ENCODE data around the gene MON2. TPM values are rescaled to one million over a fixed set of nuclear protein-coding genes. Genes with fewer than 3 reads are reported as not detected.

MON2 gene
- total and polyA plus RNA-seq, 2 of the 8 experiments (the other 6 are each of a cell fraction or from before 2014, with no cell fraction given): 3.8 to 21.8 TPM

GRCh38 chr12:62603811-62604098 lies 137.1 kb downstream of the MON2 start:
- H2BK5ac ChIP-seq (ENCODE audit: low read depth, low read length): peak overlapping the region; percentile 96
- H3K23me2 ChIP-seq (ENCODE audit: low read depth, low read length): no peaks in the 10 kb centered on the region
- FAIRE-seq (no peak), DNase-seq (ENCODE audit: low read depth in 1 of 2, low spot score in 2 of 2) (no peak)
- H3K79me2 ChIP-seq (ENCODE audit: control insufficient read depth in 1 of 2, insufficient read depth in 2 of 2, low read length in 2 of 2): peaks cover 0 to 47% of the 10 kb centered on the region in 2 experiments; a peak in 3 of 4 replicates
- H4K91ac ChIP-seq (replicated peaks; ENCODE audit: insufficient read length, low read length): peak overlapping the region; percentile 94
- peak overlapping the region; percentile 95 for H3K18ac ChIP-seq (ENCODE audit: extremely low read depth, low read length)
- no peaks in the 10 kb centered on the region for H3K27me3 ChIP-seq (replicated peaks in 1 of 4; ENCODE audit: control insufficient read depth in 3 of 4, extremely low read depth in 1 of 4, insufficient read depth in 3 of 4, low read length in 3 of 4)
- peak overlapping the region; percentile 97 for H3K56ac ChIP-seq (replicated peaks; ENCODE audit: insufficient read length, low read depth, low read length)
- peak overlapping the region; percentile 99; the same call in 1 of the 2 replicates for H3K27ac ChIP-seq (ENCODE audit: low read depth, low read length)
- no peaks in the 10 kb centered on the region for H3K36me3 ChIP-seq (ENCODE audit: control insufficient read depth in 2 of 4, insufficient read depth in 4 of 4, low read length in 3 of 4)
- H4K20me1 ChIP-seq (replicated peaks in 1 of 2; ENCODE audit: control insufficient read depth in 1 of 2, insufficient read depth in 2 of 2, low read length in 2 of 2): peaks cover 4 to 6% of the 10 kb centered on the region in 2 experiments
- H3K4me3 ChIP-seq (ENCODE audit: extremely low read depth in 1 of 4, insufficient read depth in 2 of 4, low read depth in 3 of 4, low read length in 4 of 4): peak overlapping the region; percentile 72 to 79 (median 73)
- H2BK20ac ChIP-seq (ENCODE audit: low read length): no peak overlapping the region
- H3K9ac ChIP-seq (replicated peaks in 1 of 4; ENCODE audit: extremely low read depth in 1 of 4, low read depth in 3 of 4, low read length in 3 of 4): peak overlapping the region; percentile 90 to 97 (median 94)
- H2AFZ ChIP-seq (ENCODE audit: low read length): no peak overlapping the region; the same call in 1 of the 2 replicates
- no peak overlapping the region for H2BK12ac ChIP-seq (ENCODE audit: low read depth, low read length)
- peak overlapping the region; percentile 66 to 80 for H3K4me2 ChIP-seq (ENCODE audit: insufficient read depth in 1 of 2, low read depth in 2 of 2, low read length in 2 of 2)
- ChIA-PET CTCF (ENCODE audit: partially characterized antibody) (interaction anchor here (1.1 to 2.9 kb wide), 10 partner anchors 22 to 209 kb away, joined by 3 to 17 read pairs (median 4); partner anchors contain the start of gene MON2), POLR2A (ENCODE audit: partially characterized antibody) (interaction anchor here (0.6 to 3.5 kb wide), 20 partner anchors 12 to 215 kb away, joined by 3 to 27 read pairs (median 5); no protein-coding TSS in a partner anchor)
- H4K8ac ChIP-seq (ENCODE audit: extremely low read depth, insufficient read depth, low read length): peak overlapping the region; percentile 100; the same call in 1 of the 2 replicates
- no peak overlapping the region for H2BK120ac ChIP-seq (replicated peaks; ENCODE audit: low read depth, low read length)
- WGBS, 2 experiments (ENCODE audit: extremely low coverage in 1 of 2, insufficient coverage in 1 of 2, insufficient read length in 1 of 2, insufficient replicate concordance in 2 of 2, low coverage in 1 of 2, low lambda C conversion rate in 2 of 2, missing lambda C conversion rate in 1 of 2): 1% methylated on average over 14 of the region's 14 CpGs; no CpG with 5 or more reads in 1 of the 2 experiments
- H3K9me3 ChIP-seq (ENCODE audit: insufficient read depth in 2 of 2, low read depth in 1 of 2, low read length in 1 of 2): no peaks in the 10 kb centered on the region
- H3K4ac ChIP-seq (replicated peaks; ENCODE audit: insufficient read length, low read depth, low read length): no peak overlapping the region
- no peak overlapping the region for H3K14ac ChIP-seq (ENCODE audit: insufficient read length)
- no peak overlapping the region for H3K23ac ChIP-seq (ENCODE audit: insufficient read length)
- peak overlapping the region; percentile 93 for H4K5ac ChIP-seq (ENCODE audit: insufficient read length, low read depth, low read length)
- H3K79me1 ChIP-seq (ENCODE audit: low read depth, low read length): no peaks in the 10 kb centered on the region
- no peak overlapping the region for H2AK5ac ChIP-seq (ENCODE audit: low read depth, low read length)
- no peak overlapping the region for H2BK15ac ChIP-seq (ENCODE audit: low read length)
- H3K4me1 ChIP-seq (replicated peaks in 1 of 4; ENCODE audit: control insufficient read depth in 3 of 4, insufficient read depth in 4 of 4, low read length in 3 of 4): peaks cover 0 to 6% (median 4%) of the 10 kb centered on the region in 4 experiments; a peak in 5 of 7 replicates
- TF ChIP-seq MAFK (IDR thresholded peaks at IDR 0.05; ENCODE audit: low read depth, low read length) (no peak), SIN3A (conservative IDR thresholded peaks at IDR 0.05 in 1 of 2, IDR thresholded peaks at IDR 0.05 in 1 of 2; ENCODE audit: low read depth in 1 of 2, low read length in 2 of 2) (0 out of 4 replicates have a peak, but pooled peaks of 1 of the 2 experiments have one; percentile 8), MAX (IDR thresholded peaks at IDR 0.05) (no peak), ATF3 (IDR thresholded peaks at IDR 0.05; ENCODE audit: insufficient read depth, low read depth, low read length) (no peak), EZH2 (IDR thresholded peaks at IDR 0.05; ENCODE audit: low read depth, low read length, severe bottlenecking) (no peak), RFX5 (IDR thresholded peaks at IDR 0.05; ENCODE audit: borderline replicate concordance, low read depth, low read length) (no peak), GTF2F1 (IDR thresholded peaks at IDR 0.05; ENCODE audit: borderline replicate concordance, low read depth, low read length) (no peak), HDAC2 (IDR thresholded peaks at IDR 0.05; ENCODE audit: borderline replicate concordance in 1 of 2, low read depth in 2 of 2, low read length in 2 of 2) (0 out of 4 replicates have a peak, but pooled peaks of 1 of the 2 experiments have one; percentile 61), RNF2 (IDR thresholded peaks at IDR 0.05; ENCODE audit: borderline replicate concordance, low read depth, low read length, missing control alignments, poor library complexity, severe bottlenecking) (no peak), CREB1 (IDR thresholded peaks at IDR 0.05) (no peak), BRCA1 (IDR thresholded peaks at IDR 0.05; ENCODE audit: low read depth, low read length) (no peak), CEBPB (IDR thresholded peaks at IDR 0.05; ENCODE audit: low read depth, low read length) (no peak)
